ENCODE measurements around the gene NPIPB4.
A peak's percentile ranks its signal among the peaks of the same experiment; 100 is the strongest.
"Not testable (repeated sequence)": the region's sequence is repeated elsewhere in the genome, so short reads cannot be mapped to it uniquely, and the experiment has no call there.

NPIPB4 gene

DNA sequence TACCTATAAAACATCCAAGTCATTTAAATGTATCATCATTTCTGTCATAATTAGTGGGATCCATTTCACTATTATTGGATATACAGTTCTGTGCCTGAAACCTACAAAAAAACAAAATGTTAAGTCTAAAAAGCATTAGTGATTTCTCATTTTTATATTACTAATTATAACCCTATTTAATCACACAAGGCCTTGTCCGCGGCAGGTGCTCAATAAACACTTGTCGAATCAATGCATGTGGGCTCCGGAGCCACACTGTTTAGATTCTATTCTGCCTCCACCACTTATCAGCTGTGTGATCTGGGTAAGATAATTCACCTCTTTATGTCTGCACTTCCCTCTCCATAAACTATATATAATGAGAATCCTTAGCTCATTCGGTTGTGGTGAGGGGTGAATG lies at the start of gene NPIPB4:
TSS of gene NPIPB4 (minus strand) at position 101 of the 400 bp plus-strand sequence. CDS start 378 bp downstream, outside the sequence.
- DNase-seq: not testable (repeated sequence)

- DNase-seq: not testable (repeated sequence)
Observed at GRCh38 chr16:21898998-21899397, 41.4 kb upstream of the NPIPB4 start.

GRCh38 chr16:21881988-21882387 lies 24.4 kb upstream of the NPIPB4 start:
- DNase-seq: peak; percentile 26

DNA sequence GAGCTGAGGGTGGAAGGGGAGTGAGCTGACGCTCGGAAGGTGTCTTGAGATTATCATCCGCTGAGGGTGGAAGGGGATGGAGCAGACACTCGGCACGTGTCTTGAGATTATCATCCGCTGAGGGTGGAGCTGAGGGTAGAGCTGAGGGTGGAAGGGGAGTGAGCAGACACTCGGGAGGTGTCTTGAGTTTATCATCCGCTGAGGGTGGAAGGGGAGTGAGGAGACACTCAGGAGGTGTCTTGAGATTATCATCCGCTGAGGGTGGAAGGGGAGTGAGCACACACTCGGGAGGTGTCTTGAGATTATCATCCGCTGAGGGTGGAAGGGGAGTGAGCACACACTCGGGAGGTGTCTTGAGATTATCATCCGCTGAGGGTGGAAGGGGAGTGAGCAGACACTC lies 20.4 kb downstream of the NPIPB4 start:
- DNase-seq: not testable (repeated sequence)

DNA sequence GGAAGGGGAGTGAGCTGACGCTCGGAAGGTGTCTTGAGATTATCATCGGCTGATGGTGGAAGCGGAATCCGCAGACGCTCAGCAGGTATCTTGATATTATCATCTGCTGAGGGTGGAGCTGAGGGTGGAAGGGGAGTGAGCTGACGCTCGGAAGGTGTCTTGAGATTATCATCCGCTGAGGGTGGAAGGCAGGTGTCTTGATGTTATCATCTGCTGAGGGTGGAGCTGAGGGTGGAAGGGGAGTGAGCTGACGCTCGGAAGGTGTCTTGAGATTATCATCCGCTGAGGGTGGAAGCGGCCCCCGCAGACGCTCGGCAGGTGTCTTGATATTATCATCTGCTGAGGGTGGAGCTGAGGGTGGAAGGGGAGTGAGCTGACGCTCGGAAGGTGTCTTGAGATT lies 21.2 kb downstream of the NPIPB4 start:
- DNase-seq: not testable (repeated sequence)

DNA sequence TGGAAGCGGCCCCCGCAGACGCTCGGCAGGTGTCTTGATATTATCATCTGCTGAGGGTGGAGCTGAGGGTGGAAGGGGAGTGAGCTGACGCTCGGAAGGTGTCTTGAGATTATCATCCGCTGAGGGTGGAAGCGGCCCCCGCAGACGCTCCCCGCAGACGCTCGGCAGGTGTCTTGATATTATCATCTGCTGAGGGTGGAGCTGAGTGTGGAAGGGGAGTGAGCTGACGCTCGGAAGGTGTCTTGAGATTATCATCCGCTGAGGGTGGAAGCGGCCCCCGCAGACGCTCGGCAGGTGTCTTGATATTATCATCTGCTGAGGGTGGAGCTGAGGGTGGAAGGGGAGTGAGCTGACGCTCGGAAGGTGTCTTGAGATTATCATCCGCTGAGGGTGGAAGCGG lies 21.8 kb downstream of the NPIPB4 start:
- not testable (repeated sequence) for DNase-seq

GRCh38 chr16:21834211-21834610 lies 23.3 kb downstream of the NPIPB4 start:
- DNase-seq: not testable (repeated sequence)

GRCh38 chr16:21829929-21830328 lies 27.6 kb downstream of the NPIPB4 start:
- DNase-seq: not testable (repeated sequence)

DNA sequence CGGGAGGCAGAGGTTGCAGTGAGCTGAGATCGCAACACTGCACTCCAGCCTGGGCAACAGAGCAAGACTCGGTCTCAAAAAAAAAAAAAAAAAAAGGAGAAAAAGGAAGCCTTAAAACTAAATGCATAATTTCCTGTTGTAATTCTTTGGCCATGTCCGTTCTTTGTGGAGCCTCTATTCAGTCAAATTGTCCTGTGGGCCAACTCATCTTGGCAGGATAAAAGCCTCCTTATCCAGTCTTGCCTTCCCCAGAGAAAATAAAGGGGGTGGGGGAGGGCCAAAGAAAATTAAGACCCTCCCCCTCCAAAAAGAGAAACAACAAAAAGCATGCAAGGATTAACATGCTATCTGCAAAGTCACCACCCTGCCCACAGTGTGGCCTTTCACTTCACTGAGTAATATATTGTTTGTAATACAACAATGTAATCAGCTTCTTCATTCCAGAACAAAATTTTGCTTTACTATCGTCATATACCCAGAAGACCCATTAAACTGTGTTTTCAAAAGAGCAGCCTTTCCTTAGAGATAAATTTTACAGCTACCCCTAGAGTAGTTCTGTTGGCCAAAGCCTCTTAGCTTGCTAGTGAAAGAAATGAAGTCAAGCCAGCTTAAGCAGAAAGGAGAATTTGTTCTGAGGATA lies 31.4 kb downstream of the NPIPB4 start:
- DNase-seq: not testable (repeated sequence)

DNA sequence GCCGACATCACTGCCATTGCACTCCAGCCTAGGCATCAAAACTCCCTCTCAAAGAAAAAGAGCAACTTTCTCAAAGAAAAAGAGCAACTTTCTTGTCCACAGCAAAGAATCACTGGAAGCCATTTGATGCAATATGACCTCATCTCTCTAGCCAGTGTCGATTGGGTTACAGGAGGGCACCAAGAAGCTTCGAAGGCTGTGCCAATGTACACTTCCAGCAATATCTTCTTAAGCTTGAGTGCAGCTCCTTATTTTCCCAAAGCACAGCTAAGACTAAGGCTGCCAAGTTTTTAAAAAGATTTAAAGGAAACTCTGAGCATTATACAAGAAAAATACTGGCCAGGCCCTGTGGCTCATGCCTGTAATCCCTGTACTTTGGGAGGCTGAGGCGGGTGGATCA lies 32.0 kb downstream of the NPIPB4 start:
- DNase-seq: not testable (repeated sequence)

GRCh38 chr16:21823258-21823657 lies 34.3 kb downstream of the NPIPB4 start:
- not testable (repeated sequence) for DNase-seq

DNA sequence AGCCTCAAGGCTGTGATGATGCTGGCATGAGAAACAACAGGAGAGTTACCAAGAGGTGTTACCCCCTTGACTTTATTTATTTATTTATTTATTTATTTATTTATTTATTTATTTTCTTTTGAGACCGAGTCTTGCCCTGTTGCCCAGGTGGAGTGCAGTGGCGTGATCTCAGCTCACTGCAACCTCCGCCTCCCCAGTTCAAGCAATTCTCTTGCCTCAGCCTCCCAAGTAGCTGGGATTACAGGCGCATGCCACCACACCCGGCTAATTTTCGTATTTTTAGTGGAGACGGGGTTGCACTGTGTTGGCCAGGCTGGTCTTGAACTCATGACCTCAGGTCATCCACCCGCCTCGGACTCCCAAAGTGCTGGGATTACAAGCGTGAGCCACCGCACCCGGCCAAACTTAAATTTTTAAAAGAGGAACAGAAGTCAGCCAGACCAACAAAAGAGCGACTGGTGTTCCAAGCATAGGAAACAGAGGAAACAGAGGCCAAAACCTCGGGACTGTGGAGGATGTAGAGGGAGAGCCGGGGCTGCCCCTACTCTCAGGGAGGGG lies 36.6 kb downstream of the NPIPB4 start:
- DNase-seq: not testable (repeated sequence)

GRCh38 chr16:21820028-21820907 lies 37.3 kb downstream of the NPIPB4 start:
- DNase-seq: peak; percentile 73

DNA sequence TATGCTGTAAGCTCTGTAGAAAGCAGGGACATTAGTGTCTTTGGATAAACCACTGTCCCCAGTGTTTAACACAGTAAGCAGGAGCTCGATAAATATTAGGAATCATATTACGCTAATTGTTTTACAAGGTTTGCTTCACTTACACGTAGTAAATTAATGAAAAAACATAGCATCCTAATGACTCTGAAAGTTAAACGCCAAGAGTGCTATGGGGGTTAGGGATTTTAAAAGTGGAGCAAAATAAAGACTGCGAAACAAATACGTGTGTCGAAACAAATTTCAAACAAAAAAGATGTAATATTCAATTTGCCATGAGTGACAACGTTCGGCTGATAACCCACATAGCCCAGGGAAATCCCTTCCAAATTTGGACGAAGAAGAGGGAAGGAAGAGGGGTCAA lies 37.9 kb downstream of the NPIPB4 start:
- not testable (repeated sequence) for DNase-seq

GRCh38 chr16:21817012-21817411 lies 40.5 kb downstream of the NPIPB4 start:
- DNase-seq: not testable (repeated sequence)

- not testable (repeated sequence) for DNase-seq
Observed at GRCh38 chr16:21815694-21816093, 41.9 kb downstream of the NPIPB4 start.

DNA sequence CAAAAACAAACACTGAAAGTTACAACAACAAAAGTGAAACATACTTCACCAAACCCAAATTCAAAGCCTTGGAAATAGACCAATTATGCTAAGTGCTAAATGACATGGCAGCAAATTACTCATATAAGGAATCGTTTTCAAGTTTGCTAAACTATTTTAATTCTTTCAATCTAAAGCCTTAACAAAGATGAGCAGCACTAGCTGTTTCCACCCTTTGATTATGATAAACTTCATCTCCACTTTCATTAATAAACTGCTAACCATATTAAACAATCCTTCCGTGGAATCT lies 55.2 kb downstream of the NPIPB4 start:
- not testable (repeated sequence) for DNase-seq

DNA sequence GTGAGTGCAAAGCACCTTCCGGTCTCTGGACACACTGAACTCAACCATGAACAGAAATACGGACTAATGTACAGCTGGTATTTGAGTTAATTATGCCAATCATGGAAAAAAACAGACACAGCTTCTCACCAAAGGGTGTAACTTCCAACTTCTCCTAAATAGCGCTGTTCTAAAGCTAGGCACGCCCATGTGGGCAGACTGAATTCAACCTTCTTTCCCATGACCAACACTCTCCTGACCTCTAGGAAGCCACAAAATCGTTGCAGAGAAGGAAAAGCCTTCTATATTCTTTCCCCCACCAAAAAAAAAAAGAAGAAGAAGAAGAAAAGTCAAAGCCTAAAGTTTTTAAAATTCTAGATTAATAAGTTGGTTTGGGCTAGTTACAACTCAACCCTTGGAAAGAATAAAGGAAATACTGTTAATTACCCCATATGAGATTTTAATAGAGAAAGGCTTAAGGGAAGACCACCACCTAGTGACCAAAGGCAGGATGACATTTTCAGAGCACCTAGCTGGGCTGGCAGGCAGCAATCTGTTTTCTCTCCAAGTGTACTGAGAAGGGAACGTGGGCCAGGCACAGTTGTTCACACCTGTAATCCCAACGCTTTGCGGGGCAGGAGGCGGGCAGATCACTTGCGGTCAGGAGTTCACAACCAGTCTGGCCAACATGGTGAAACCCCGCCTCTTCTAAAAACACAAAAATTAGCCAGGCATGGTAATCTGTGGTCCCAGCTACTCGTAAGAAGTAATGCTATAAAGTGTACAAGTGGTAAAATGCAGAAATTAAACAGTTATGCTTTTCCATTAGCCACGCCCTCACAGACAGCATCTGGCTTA lies 55.8 kb downstream of the NPIPB4 start:
- DNase-seq: peak; percentile 47

GRCh38 chr16:21798601-21799000 lies 59.0 kb downstream of the NPIPB4 start:
- not testable (repeated sequence) for DNase-seq

GRCh38 chr16:21793310-21793709 lies 64.2 kb downstream of the NPIPB4 start:
- DNase-seq: not testable (repeated sequence)

DNA sequence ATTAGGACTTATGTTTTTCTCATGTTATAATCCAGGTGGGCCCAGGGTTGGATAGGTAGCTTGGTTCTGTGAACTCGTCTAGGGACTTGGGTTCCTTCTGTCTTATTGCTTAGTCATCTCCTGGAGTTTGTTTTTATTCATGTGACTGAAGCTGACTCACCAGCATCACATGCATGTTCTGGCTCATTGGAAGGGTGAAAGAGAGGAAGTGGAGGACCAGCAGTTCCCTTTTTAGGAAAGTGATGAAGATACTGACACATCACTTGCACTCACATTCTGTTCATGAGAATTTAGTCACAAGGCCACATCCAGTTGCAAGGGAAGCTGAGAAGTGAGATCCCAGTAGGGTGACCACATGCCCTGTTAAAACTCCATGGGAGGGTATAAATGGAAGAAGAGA lies 67.0 kb downstream of the NPIPB4 start:
- DNase-seq: not testable (repeated sequence)
